UCSD-AML1 (cell line): ENCODE data around the gene HADHB.
A peak's percentile ranks its signal among the peaks of the same experiment; 100 is the strongest.
"Not testable (repeated sequence)": the region's sequence is repeated elsewhere in the genome, so short reads cannot be mapped to it uniquely, and the experiment has no call there.

Experiments used
- DNase-seq: peaks from one replicate; lab custom pipeline; 2025; ENCODE audit not compliant: unreplicated experiment; lab: John Stamatoyannopoulos, UW

The HADHB gene

DNA sequence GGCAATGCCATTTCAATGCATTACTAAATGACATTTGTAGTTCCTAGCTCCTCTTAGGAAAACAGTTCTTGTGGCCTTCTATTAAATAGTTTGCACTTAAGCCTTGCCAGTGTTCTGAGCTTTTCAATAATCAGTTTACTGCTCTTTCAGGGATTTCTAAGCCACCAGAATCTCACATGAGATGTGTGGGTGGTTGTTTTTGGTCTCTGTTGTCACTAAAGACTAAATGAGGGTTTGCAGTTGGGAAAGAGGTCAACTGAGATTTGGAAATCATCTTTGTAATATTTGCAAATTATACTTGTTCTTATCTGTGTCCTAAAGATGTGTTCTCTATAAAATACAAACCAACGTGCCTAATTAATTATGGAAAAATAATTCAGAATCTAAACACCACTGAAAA lies 45.3 kb downstream of the HADHB start:
- no peak for DNase-seq

DNA sequence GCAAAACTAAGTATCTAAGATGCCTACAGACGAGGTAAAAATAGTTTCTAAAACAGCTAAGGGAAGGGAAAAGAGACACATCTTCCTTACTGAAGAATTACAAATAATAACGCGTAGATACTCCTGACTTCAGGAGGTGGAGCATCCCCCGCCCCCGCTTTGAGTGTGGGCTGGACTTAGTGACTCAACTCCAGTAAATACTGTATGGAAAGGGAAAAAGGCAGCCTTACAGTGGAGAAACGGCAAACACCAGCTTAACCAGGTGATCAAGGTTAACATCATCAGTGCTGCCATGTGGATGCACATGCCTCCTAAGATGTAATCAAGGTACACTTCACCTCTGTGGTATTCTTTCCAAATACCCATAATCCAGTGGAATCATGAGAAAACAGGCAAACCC lies 47.9 kb downstream of the HADHB start:
- no peak for DNase-seq

GRCh38 chr2:26295511-26295910 lies 50.8 kb downstream of the HADHB start:
- DNase-seq, result no peak

- no peak for DNase-seq
Measured at GRCh38 chr2:26297061-26297460, 52.3 kb downstream of the HADHB start.

DNA sequence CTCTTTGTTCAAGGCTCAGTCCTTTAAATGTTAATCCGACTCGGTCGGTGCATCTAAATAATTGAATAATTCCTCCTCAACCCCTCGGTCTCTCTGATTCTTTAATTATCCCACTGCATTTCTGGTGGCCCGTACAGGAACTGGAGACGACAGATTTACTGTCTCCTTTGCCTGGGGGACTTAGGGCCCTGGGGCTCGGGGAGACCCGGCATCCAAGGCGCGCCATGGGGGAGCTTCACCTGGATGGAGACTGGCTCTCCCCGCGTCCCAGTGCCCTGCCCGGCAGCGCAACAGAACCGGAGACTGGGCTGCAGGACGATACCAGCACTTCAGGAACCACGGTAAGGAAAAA lies 53.5 kb downstream of the HADHB start:
- no peak for DNase-seq

DNA sequence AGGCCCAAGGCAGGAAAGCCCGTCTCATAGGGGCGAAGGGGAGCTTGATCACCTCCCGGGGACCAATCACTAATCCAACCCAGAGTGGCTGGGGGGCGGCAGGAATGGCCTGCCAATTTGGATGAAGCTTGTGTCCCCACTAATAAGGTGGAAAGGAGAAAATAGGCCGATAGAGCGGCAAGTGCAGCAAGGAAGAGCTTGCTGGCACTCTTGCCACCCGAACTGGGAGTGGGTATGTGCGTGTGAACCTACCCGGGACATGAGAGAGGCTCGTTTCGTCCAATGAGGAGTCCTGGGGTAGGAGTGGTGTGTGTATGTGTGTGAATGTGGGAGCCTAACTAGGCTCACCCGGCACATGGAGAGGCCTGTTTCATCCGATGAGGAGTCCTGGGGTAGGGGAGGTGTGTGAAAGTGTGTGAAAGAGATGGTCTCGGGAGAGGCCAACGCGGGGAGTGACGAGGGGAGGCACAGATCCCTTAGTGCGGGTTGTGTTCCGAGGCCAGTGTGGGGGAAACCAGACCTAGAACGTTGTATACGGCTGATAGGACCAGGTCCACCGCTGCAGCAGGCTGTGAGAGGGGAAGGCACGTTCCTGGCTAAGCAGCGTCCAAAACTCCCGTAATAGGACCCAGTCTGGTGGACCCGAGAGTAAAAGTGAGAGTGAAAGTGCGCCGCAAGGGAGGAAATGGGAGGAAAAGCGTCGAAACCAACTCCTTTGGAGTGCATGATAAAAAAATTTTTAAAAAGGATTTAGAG lies 54.1 kb downstream of the HADHB start:
- DNase-seq, result peak; percentile 24

DNA sequence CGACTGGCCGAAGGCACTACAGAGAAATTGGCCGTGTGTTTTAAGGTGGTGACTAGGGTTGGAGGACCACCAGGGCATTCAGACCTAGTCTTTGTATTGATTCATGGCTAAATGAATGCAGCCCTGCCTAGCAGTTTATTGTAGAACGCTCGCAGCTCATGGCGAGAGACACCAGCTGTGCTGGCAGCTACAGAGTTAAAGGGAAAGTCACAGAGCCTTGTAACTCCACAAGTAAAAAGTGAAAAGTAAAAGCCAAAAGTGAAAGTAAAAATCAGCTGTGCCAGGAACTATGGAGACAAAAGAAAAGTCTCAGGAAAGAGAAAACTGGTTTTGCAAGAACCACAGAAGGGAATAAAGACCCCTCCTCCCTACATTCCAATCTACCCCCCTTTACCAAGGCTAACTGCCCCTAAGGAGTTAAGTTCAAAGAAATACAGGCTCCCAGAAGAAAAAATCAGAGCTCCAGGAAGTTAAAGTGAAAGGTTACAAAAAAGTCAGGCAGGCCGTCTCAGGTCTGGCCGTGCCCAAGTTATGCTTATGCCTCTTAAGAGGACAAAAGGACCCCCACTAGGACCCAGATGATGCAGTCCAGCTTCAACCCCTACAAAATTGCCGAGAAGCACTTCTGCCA lies 54.8 kb downstream of the HADHB start:
- DNase-seq, result peak; percentile 20

DNA sequence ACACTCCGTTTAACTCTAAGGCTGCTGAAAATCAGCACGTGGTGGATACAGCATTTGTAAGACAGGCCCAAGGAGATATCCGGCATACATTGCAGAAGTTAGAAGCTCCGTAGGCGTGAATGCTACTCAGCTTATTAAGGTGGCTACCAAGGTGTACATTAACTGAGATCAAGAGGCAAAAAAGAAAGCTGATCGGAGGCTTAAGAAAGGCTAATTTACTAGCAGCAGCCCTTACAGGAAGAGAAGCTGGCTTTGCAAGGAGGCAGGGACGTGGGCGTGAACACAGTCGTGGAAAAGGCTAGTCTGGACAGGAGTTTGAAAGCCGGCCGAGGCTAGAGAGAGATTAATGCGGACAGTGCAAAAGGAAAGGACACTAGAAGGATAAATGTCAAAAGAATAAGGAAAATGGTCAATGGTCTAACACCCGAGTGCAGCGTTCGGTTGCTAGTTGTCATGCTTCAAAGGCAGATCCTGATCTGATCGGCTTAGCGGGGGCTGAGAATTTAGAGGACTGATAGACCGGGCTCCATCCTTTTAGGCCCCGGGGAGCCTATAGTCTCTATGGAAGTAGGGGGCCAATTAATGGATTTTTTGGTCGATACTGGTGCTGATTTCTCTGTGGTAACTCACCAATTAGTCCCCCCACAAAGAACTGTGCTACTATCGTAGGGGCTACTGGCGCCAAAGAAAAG lies 55.6 kb downstream of the HADHB start:
- no peak for DNase-seq

GRCh38 chr2:26302846-26303245 lies 58.1 kb downstream of the HADHB start:
- DNase-seq, result no peak

DNA sequence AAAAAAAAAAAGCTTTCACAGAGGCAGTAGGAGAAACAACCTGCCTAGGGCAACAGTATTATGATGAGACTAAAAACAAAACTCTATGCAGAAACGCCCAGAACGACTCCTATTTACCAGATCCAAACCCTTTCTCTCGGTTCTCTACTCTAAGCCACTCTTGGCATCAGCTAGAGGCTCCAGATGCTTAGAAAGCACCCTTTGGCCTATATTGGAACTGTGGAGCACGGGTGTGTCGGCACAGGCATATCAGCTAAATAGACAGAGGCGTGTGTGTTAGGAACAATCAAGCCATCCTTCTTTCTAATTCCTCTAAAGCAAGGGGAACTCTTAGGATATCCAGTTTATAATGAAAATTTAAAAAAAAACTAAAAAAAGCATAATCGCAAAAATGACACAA lies 60.4 kb downstream of the HADHB start:
- not testable (repeated sequence) for DNase-seq

DNA sequence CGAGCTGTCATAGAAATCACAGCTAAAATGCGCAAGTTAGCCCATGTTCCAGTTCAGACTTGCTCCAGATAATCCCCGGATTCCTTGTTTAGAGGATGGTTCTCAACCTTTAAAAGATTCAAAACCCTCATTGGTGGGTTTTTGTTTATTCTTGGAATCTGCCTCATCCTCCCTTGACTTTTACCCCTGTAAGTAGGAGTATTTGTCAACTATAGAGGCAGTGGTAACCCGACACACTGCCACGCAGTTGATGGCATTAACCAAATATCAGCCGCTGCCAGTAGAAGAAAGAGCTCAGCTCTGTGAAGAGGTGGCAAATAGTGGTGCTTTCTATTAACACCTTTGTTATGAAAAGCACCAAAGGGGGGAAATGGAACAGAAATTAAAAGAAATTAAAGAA lies 60.8 kb downstream of the HADHB start:
- no peak for DNase-seq

DNA sequence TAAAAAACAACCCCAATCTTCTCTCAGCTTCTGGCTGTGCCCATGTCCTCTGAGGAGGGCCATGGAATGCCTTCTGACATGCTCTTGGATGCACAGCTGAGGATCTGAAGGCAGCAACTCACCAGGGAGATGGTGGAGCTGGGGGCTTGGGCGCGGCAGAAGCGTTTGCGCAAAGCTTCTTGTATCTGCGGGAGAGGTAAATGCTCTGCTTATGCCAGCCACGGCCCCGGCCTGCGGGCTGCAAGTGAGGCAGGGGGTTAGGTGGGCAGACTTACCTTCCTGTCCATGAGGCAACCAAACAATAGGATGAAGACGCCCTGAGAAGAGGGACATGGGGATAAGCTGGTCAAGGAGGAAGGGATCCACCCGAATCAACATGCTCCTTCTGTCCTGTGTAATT lies 65.2 kb downstream of the HADHB start:
- DNase-seq, result no peak

GRCh38 chr2:26312471-26312870 lies 67.7 kb downstream of the HADHB start:
- DNase-seq, result no peak

- DNase-seq, result no peak
Measured at GRCh38 chr2:26313446-26313845, 68.7 kb downstream of the HADHB start.

GRCh38 chr2:26314243-26314642 lies 69.5 kb downstream of the HADHB start:
- DNase-seq, result no peak

- DNase-seq, result peak; percentile 27
Measured at GRCh38 chr2:26316041-26316440, 71.3 kb downstream of the HADHB start.

GRCh38 chr2:26316845-26317244 lies 72.1 kb downstream of the HADHB start:
- DNase-seq, result no peak

DNA sequence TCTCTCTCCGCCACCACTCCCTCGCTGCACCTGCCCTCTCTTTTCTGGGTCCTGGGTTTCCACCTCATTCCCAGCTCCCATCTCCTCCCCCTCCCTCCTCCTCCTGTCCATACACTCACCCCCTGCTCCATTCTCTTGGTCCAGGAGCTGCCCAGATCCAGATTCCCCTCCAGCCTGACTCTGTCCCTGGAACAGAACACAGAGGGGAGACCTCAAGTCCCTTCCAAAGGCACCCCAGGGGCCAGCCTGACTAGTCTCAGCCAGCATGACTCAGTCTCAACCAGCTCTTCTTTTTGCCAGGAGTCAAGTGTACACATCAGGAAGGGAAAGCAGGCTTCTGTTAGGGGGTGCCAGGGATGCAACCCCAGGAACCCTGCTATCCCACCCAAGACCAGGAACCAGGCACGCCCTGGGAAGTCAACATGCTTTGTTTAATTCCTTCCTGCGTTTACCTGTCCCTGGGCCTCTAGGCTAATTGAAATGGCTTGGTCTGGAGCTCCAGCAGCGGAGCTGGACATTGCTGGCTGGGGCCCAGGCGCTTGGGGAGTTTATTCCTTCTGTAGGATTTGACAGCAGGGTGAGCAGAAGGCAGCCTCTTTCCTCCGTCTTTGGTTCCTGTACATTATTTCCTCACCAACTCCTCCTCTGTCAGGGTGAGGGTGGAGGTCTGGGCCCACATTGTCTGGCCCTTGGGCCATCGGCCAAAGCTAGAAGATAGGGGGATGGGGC lies 72.8 kb downstream of the HADHB start:
- DNase-seq, result no peak

GRCh38 chr2:26318950-26319349 lies 74.2 kb downstream of the HADHB start:
- DNase-seq, result no peak

- DNase-seq, result not testable (repeated sequence)
Measured at GRCh38 chr2:26324479-26324878, 79.7 kb downstream of the HADHB start.

GRCh38 chr2:26324903-26325302 lies 80.2 kb downstream of the HADHB start:
- no peak for DNase-seq

GRCh38 chr2:26325851-26326250 lies 81.1 kb downstream of the HADHB start:
- DNase-seq, result no peak
